Measurements from ENCODE around the gene SPACA6. TPM values are rescaled to one million over a fixed set of nuclear protein-coding genes. Genes with fewer than 3 reads are reported as not detected.

Gene SPACA6
- total RNA-seq, 4 donors from 2014 or later, result 11.8 to 37.8 (median 17.4) TPM

DNA sequence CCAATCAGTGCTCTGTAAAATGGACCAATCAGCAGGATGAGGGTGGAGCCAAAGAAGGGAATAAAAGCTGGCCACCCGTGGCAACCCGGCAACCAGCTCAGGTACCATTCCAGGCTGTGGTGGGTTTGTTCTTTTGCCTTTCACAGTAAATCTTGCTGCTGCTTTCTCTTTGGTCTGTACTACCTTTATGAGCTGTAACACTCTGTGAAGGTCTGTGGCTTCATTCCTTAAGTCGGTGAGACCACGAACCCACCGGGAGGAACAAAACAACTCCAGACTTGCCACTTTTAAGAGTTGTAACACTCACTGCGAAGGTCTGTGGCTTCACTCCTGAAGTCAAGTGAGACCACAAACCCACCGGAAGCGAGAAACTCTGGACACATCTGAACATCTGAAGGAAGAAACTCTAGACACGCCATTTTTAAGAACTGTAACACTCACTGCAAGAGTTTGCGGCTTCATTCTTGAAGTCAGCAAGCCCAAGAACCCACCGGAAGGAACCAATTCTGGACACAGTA, 16.5 kb upstream of the SPACA6 start:
- intact Hi-C loops (cut with DNase I), result no loop called here
- Histone ChIP-seq H3K9me3 (no peaks in the 10 kb centered on the region), H3K4me1 (no peaks in the 10 kb centered on the region), H3K27me3 (peaks cover 0 to 17% (median 0%) of the 10 kb centered on the region in 4 donors), H3K36me3 (no peaks in the 10 kb centered on the region), H3K27ac (replicated peaks in 1 of 4) (no peak overlapping the region), H3K4me3 (no peak overlapping the region)
- no peak for TF ChIP-seq POLR2A (IDR thresholded peaks at IDR 0.05; ENCODE audit: low read depth)
- no peak for TF ChIP-seq POLR2AphosphoS5 (IDR thresholded peaks at IDR 0.05)
- no peak for TF ChIP-seq EP300 (IDR thresholded peaks at IDR 0.05)
- TF ChIP-seq, protein P1, sequence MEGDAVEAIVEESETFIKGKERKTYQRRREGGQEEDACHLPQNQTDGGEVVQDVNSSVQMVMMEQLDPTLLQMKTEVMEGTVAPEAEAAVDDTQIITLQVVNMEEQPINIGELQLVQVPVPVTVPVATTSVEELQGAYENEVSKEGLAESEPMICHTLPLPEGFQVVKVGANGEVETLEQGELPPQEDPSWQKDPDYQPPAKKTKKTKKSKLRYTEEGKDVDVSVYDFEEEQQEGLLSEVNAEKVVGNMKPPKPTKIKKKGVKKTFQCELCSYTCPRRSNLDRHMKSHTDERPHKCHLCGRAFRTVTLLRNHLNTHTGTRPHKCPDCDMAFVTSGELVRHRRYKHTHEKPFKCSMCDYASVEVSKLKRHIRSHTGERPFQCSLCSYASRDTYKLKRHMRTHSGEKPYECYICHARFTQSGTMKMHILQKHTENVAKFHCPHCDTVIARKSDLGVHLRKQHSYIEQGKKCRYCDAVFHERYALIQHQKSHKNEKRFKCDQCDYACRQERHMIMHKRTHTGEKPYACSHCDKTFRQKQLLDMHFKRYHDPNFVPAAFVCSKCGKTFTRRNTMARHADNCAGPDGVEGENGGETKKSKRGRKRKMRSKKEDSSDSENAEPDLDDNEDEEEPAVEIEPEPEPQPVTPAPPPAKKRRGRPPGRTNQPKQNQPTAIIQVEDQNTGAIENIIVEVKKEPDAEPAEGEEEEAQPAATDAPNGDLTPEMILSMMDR (IDR thresholded peaks at IDR 0.05), result no peak
- DNase-seq (ENCODE audit: extremely low spot score), result no peak
- 70% methylated on average over 8 of the region's 11 CpGs for WGBS

DNA sequence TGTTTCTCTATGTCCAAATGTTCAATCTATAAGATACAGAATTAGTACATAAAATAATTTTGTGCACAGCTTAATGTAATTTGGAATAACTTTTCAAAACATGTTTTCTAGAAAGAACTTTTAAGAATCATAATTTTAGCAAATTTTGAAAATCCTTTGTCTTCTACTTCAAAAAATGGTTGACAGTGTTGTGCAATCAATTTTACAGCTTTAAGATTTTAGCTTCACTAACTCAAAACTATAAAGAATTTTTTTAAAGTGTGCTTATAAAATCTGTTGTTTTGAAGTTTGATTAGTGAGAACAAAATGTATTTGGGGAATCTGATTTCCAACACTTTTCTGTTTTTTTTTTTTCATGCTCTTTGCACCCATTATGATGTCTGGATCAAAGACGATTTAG, 12.7 kb upstream of the SPACA6 start:
- DNase-seq (ENCODE audit: extremely low spot score), result no peak
- Histone ChIP-seq H3K4me3 (no peak overlapping the region), H3K4me1 (no peaks in the 10 kb centered on the region), H3K27ac (replicated peaks in 1 of 4) (no peak overlapping the region), H3K9me3 (no peaks in the 10 kb centered on the region), H3K36me3 (no peaks in the 10 kb centered on the region), H3K27me3 (peaks cover 0 to 17% (median 0%) of the 10 kb centered on the region in 4 donors)
- intact Hi-C loops (cut with DNase I), result loop anchor here (10.0 kb wide), 1 partner anchor 336 kb away; the partner anchor contains the start of gene VSIG10L
- 74% methylated on average over 1 of the region's 1 CpG for WGBS
- TF ChIP-seq POLR2A (IDR thresholded peaks at IDR 0.05; ENCODE audit: low read depth) (no peak), EP300 (IDR thresholded peaks at IDR 0.05) (no peak), POLR2AphosphoS5 (IDR thresholded peaks at IDR 0.05) (no peak)
- TF ChIP-seq, protein P1 (IDR thresholded peaks at IDR 0.05), result no peak

DNA sequence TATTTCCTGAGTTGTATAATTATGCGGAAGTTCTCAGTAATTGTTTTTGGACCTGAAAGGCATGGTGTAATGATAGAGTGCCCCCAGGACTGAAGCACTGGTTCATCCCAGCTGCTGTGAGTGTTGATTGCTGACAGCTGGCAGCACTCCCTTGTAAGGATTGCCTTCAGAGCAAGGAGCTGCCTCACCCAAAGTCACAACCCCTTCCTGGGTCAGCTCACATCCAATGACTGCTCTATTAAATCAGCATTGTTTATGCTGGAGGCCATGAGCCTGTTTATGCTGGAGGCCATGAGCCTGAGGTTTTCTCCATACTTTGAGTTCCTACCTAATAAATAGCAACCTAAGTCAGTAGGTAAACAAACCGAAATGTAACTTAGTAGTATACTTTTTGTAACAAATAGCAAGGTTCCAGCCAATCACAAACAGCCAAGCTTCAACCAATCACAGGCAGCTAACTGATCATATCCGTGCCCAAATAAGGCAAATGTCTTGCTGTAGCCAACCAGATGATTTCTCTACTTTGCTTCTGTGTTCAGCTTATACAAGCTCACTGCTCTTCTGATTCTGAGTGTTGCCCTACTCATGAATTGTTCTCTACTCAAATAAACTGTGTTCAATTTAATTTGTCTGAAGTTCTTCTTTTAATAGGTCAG, 11.7 kb upstream of the SPACA6 start:
- Histone ChIP-seq H3K27me3 (peaks cover 0 to 15% (median 0%) of the 10 kb centered on the region in 4 donors), H3K27ac (replicated peaks in 1 of 4) (no peak overlapping the region), H3K36me3 (no peaks in the 10 kb centered on the region), H3K4me3 (no peak overlapping the region), H3K4me1 (no peaks in the 10 kb centered on the region), H3K9me3 (no peaks in the 10 kb centered on the region)
- DNase-seq (ENCODE audit: extremely low spot score), result no peak
- 55% methylated on average over 3 of the region's 3 CpGs for WGBS
- TF ChIP-seq EP300 (IDR thresholded peaks at IDR 0.05) (no peak), POLR2A (IDR thresholded peaks at IDR 0.05; ENCODE audit: low read depth) (no peak), POLR2AphosphoS5 (IDR thresholded peaks at IDR 0.05) (no peak)
- TF ChIP-seq, protein P1 (IDR thresholded peaks at IDR 0.05), result no peak
- intact Hi-C loops (cut with DNase I), result loop anchor here (10.0 kb wide), 1 partner anchor 337 kb away; the partner anchor contains the start of gene VSIG10L

DNA sequence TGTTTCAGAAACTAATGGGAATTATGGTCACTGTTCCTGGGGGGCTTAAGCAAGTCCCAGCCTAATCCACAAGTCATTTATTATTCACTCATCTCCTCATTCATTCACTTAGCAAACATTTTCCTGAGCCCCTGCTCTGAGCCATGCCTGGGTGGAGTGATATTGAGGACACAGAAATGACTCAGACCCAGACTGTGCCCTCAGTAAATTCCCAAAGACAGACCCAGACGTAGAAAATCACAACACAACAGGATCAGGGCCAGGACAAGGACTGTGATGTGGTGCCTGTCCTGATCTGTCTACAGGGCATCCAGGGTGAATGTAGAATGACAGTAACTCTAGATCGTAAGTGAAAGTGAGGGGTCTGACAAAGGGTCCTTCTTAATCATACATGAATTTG, 7.0 kb upstream of the SPACA6 start:
- Histone ChIP-seq H3K27me3 (no peaks in the 10 kb centered on the region), H3K4me1 (peaks cover 17 to 21% (median 21%) of the 10 kb centered on the region in 4 donors), H3K36me3 (no peaks in the 10 kb centered on the region), H3K9me3 (no peaks in the 10 kb centered on the region), H3K27ac (replicated peaks in 1 of 4) (peak overlapping the region in 1 of 4 donors; percentile 100), H3K4me3 (no peak overlapping the region)
- intact Hi-C loops (cut with DNase I), result loop anchor here (10.0 kb wide), 1 partner anchor 341 kb away; the partner anchor contains the start of gene VSIG10L
- 75% methylated on average over 2 of the region's 2 CpGs for WGBS
- TF ChIP-seq, protein P1 (IDR thresholded peaks at IDR 0.05), result no peak
- no peak for TF ChIP-seq EP300 (IDR thresholded peaks at IDR 0.05)
- TF ChIP-seq POLR2AphosphoS5 (IDR thresholded peaks at IDR 0.05), result no peak
- TF ChIP-seq POLR2A (IDR thresholded peaks at IDR 0.05; ENCODE audit: low read depth), result no peak
- no peak for DNase-seq (ENCODE audit: extremely low spot score)

All from esophagus muscularis mucosa (tissue), 4 donors.